B cell (primary cell): ENCODE data around the gene CCDC170.

Experiments
- CTCF ChIP-seq: fragments of 200-600 bp; IDR thresholded peaks from one replicate; pipeline ENCODE4 v1.8.0; 2022; ENCODE audit warnings: antibody characterized with exemption, mild to moderate bottlenecking
- EZH2 ChIP-seq: IDR thresholded peaks from 2 replicates; pipeline ENCODE4 v1.6.1; 2012; ENCODE audit warnings: borderline replicate concordance, low read depth, mild to moderate bottlenecking, moderate library complexity, low read length; ENCODE audit not compliant: insufficient read depth, poor library complexity, severe bottlenecking

DNA sequence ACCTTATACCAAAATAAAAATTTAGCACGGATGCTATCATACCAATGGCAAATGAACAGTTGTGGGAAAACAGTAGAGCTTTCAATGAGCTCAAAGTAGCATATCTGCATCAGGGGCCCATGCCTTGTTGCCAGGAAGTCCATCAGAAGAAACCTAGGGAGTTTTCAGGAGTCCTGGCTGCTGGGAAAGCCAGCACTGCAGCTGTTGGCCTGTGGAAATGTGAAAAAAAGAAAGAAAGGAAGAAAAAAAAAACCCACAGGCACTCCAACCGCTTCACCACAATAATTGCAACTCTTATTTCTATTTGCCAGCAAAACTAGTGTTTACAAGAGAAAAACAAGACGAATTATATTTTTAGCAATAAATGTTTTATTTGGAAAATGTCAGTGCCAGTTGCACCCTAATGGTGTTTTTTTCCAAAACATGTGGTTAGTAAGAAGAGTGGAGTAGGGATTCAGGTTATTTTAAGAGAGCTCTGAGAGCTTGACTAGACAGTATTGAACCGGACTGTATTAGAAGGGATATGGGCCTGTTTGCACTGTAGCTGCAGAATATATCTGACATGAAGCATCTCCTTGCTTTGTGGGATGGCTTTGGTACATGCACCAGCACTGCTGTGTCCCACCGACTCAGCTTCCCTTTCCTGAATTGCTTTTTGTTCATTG, 137.3 kb downstream of the CCDC170 start:
- TF ChIP-seq CTCF (no peak), EZH2 (no peak)
